CD14-positive monocyte (primary cell): Measurements from ENCODE around the gene ZNF566. TPM values are rescaled to one million over a fixed set of nuclear protein-coding genes. Genes with fewer than 3 reads are reported as not detected.

Experiments used
- DNase-seq, 3 donors: peaks; one replicate each; pipeline ENCODE4 v3.0.0-alpha.2; 2011 to 2022
- H2AFZ ChIP-seq: 2 replicates; pipeline ENCODE4 v1.6.0; 2012; ENCODE audit warnings: mild to moderate bottlenecking, low read depth, low read length, inconsistent platforms; ENCODE audit not compliant: insufficient read depth, poor library complexity, severe bottlenecking
- H3K27ac ChIP-seq, 2 donors: 1 replicate in 1 of 2; 2 replicates in 1 of 2; pipeline ENCODE4 v1.5.1; 2012 to 2013; ENCODE audit warnings: low read length in 2 of 2, control low read depth in 1 of 2, inconsistent platforms in 1 of 2, low read depth in 1 of 2, mild to moderate bottlenecking in 1 of 2
- H3K27me3 ChIP-seq, 2 donors: one replicate each; pipeline versions ENCODE4 v1.6.0 to v1.6.1; 2011 to 2013; ENCODE audit warnings: low read length in 2 of 2; ENCODE audit not compliant: control insufficient read depth in 2 of 2, insufficient read depth in 2 of 2
- H3K36me3 ChIP-seq, 2 donors: replicated peaks in 1 of 2; 1 replicate in 1 of 2; 2 replicates in 1 of 2; pipeline versions ENCODE4 v1.5.1 to v1.6.1; 2012 to 2013; ENCODE audit warnings: low read length in 2 of 2, control low read depth in 1 of 2, inconsistent platforms in 1 of 2, mild to moderate bottlenecking in 1 of 2; ENCODE audit not compliant: insufficient read depth in 2 of 2, control insufficient read depth in 1 of 2
- H3K4me1 ChIP-seq, 2 donors: 1 replicate in 1 of 2; 2 replicates in 1 of 2; pipeline versions ENCODE4 v1.5.1 to v1.6.1; 2012 to 2013; ENCODE audit warnings: low read length in 2 of 2, control low read depth in 1 of 2, inconsistent platforms in 1 of 2, mild to moderate bottlenecking in 1 of 2, moderate library complexity in 1 of 2; ENCODE audit not compliant: insufficient read depth in 2 of 2, control insufficient read depth in 1 of 2
- H3K4me2 ChIP-seq: replicated peaks from 2 replicates; pipeline ENCODE3; 2012; ENCODE audit warnings: low read length, moderate library complexity, mild to moderate bottlenecking; ENCODE audit not compliant: poor library complexity, severe bottlenecking; ENCODE audit errors: extremely low read depth
- H3K4me3 ChIP-seq, 3 experiments: fragments of 200-600 bp in 1 of 3; sonication (generic) in 1 of 3; replicated peaks in 1 of 3; 1 replicate in 2 of 3; 2 replicates in 1 of 3; pipeline ENCODE4 v1.5.1; 2011 to 2013; ENCODE audit warnings: low read length in 3 of 3, mild to moderate bottlenecking in 3 of 3, control low read depth in 2 of 3, low read depth in 2 of 3, inconsistent platforms in 1 of 3, moderate library complexity in 1 of 3
- H3K79me2 ChIP-seq: 2 replicates; pipeline ENCODE4 v1.6.0; 2012; ENCODE audit warnings: mild to moderate bottlenecking, control low read depth, inconsistent platforms, low read length, moderate library complexity; ENCODE audit not compliant: insufficient read depth
- H3K9ac ChIP-seq: 2 replicates; pipeline ENCODE4 v1.6.0; 2017; ENCODE audit warnings: low read length, mild to moderate bottlenecking; ENCODE audit not compliant: insufficient read depth, poor library complexity, severe bottlenecking
- H3K9me3 ChIP-seq, 2 donors: replicated peaks in 1 of 2; 1 replicate in 1 of 2; 2 replicates in 1 of 2; pipeline versions ENCODE4 v1.5.1 to v1.6.1; 2012 to 2013; ENCODE audit warnings: low read length in 2 of 2, control low read depth in 1 of 2; ENCODE audit not compliant: control insufficient read depth in 1 of 2, insufficient read depth in 1 of 2
- H4K20me1 ChIP-seq: 2 replicates; pipeline ENCODE4 v1.6.0; 2012; ENCODE audit warnings: mild to moderate bottlenecking, low read length, control low read depth, moderate library complexity; ENCODE audit not compliant: insufficient read depth
- H3K27ac Mint-ChIP-seq, 7 donors: one replicate each; pipeline ENCODE4 v1.8.0; 2020; ENCODE audit warnings: mild to moderate bottlenecking in 7 of 7, mixed read lengths in 7 of 7, moderate library complexity in 6 of 7, inconsistent platforms in 2 of 7
- H3K27me3 Mint-ChIP-seq, 3 donors: one replicate each; pipeline ENCODE4 v1.8.0; 2021 to 2022; ENCODE audit warnings: low read depth in 3 of 3, mild to moderate bottlenecking in 3 of 3, mixed read lengths in 3 of 3, moderate library complexity in 3 of 3, inconsistent platforms in 1 of 3
- H3K36me3 Mint-ChIP-seq, 2 donors: one replicate each; pipeline ENCODE4 v1.8.0; 2020; ENCODE audit warnings: mixed read lengths in 2 of 2, inconsistent platforms in 1 of 2, mild to moderate bottlenecking in 1 of 2
- H3K4me1 Mint-ChIP-seq: one replicate; pipeline ENCODE4 v1.8.0; 2020; ENCODE audit warnings: mild to moderate bottlenecking, mixed read lengths
- H3K4me3 Mint-ChIP-seq, 2 donors: one replicate each; pipeline ENCODE4 v1.8.0; 2020; ENCODE audit warnings: mild to moderate bottlenecking in 2 of 2, mixed read lengths in 2 of 2, moderate library complexity in 1 of 2
- H3K9me3 Mint-ChIP-seq, 7 donors: one replicate each; pipeline ENCODE4 v1.8.0; 2020 to 2022; ENCODE audit warnings: mixed read lengths in 7 of 7, mild to moderate bottlenecking in 6 of 7, moderate library complexity in 6 of 7, inconsistent platforms in 2 of 7
- CTCF ChIP-seq: fragments of 200-600 bp; IDR thresholded peaks from one replicate; pipeline ENCODE4 v1.8.0; 2022; ENCODE audit warnings: antibody characterized with exemption, mild to moderate bottlenecking
- WGBS: methylation state at CpG from one replicate; pipeline ENCODE4 v1.1.5; 2013; ENCODE audit warnings: missing lambda C conversion rate; ENCODE audit not compliant: insufficient coverage; 5-methylcytosine and 5-hydroxymethylcytosine counted together
- intact Hi-C, 2 donors: fragments of 100-400 bp; cut with micrococcal nuclease; formaldehyde crosslinking; loops; one replicate each; pipeline versions ENCODE4 v1.15.0 to v1.15.1; 2023
- polyA plus RNA-seq, 3 donors: library from polyadenylated mRNA; depleted of rRNA in 1 of 3; unstranded in 2 of 3; stranded (reverse) in 1 of 3; fragments of 300-500 nt in 2 of 3; fragments of >200 nt in 1 of 3; fragmentation: Illumina TruSeq in 2 of 3; gene quantifications; 1 replicate in 2 of 3; 2 replicates in 1 of 3; pipeline ENCODE4 v1.2.3, GENCODE V29; 2012 to 2021

ZNF566 gene
- polyA plus RNA-seq, 3 donors: 0.95 to 3.9 (median 3.6) TPM

- peaks cover 60 to 75% of the 10 kb centered on the region in 2 donors for H3K9me3 ChIP-seq
- intact Hi-C loops: no loop called here
- peaks cover 11 to 31% of the 10 kb centered on the region in 2 donors for H3K27me3 ChIP-seq
- H4K20me1 ChIP-seq: no peaks in the 10 kb centered on the region
- peaks cover 8 to 26% of the 10 kb centered on the region in 2 donors for H3K36me3 Mint-ChIP-seq
- peaks cover 11 to 21% of the 10 kb centered on the region in 2 donors for H3K4me1 ChIP-seq
- peak overlapping the region; percentile 90 to 93 for H3K4me3 Mint-ChIP-seq
- peaks cover 20 to 31% (median 21%) of the 10 kb centered on the region in 3 donors for H3K27me3 Mint-ChIP-seq
- peak overlapping the region; percentile 38 to 67 for H3K27ac ChIP-seq
- H3K36me3 ChIP-seq: no peaks in the 10 kb centered on the region
- peak overlapping the region; percentile 97 for H2AFZ ChIP-seq
- WGBS: 41% methylated on average over 20 of the region's 25 CpGs
- H3K4me1 Mint-ChIP-seq: peaks cover 18% of the 10 kb centered on the region
- TF ChIP-seq CTCF: no peak
- peaks cover 4% of the 10 kb centered on the region for H3K79me2 ChIP-seq
- H3K9ac ChIP-seq: peak overlapping the region; percentile 84
- H3K9me3 Mint-ChIP-seq: peaks cover 25 to 87% (median 62%) of the 10 kb centered on the region in 7 donors
- no peak for DNase-seq
- H3K4me3 ChIP-seq: peak overlapping the region; percentile 73 to 87 (median 83)
- peak overlapping the region; percentile 90 for H3K4me2 ChIP-seq
- H3K27ac Mint-ChIP-seq: peak overlapping the region in 4 of 7 donors; percentile 79 to 90 (median 90)
These were observed 71.5 kb downstream of the ZNF566 start for GRCh38 chr19:36417752-36418286.

- Histone ChIP-seq H3K79me2 (no peaks in the 10 kb centered on the region), H3K27ac (no peak overlapping the region), H2AFZ (no peak overlapping the region), H3K36me3 (peaks cover 26 to 51% of the 10 kb centered on the region in 2 donors), H3K4me3 (no peak overlapping the region), H3K4me2 (no peak overlapping the region), H3K9ac (no peak overlapping the region), H3K4me1 (no peaks in the 10 kb centered on the region), H3K9me3 (peaks cover 66 to 94% of the 10 kb centered on the region in 2 donors), H4K20me1 (no peaks in the 10 kb centered on the region), H3K27me3 (no peaks in the 10 kb centered on the region)
- DNase-seq: no peak
- H3K4me1 Mint-ChIP-seq: no peaks in the 10 kb centered on the region
- no CpG with 5 or more reads among the region's 5 CpGs for WGBS
- peaks cover 38 to 81% (median 66%) of the 10 kb centered on the region in 7 donors for H3K9me3 Mint-ChIP-seq
- TF ChIP-seq CTCF: no peak
- no peak overlapping the region for H3K4me3 Mint-ChIP-seq
- H3K36me3 Mint-ChIP-seq: peaks cover 40 to 52% of the 10 kb centered on the region in 2 donors
- no peak overlapping the region for H3K27ac Mint-ChIP-seq
- no peaks in the 10 kb centered on the region for H3K27me3 Mint-ChIP-seq
- intact Hi-C loops: no loop called here
These were observed 79.5 kb downstream of the ZNF566 start for GRCh38 chr19:36409841-36410240.
